OCI-LY3 (cell line): ENCODE data around the gene CDH4.

Experiments used
- H2AFZ ChIP-seq: fragments of 200-600, 300-600 bp; shearing (Covaris generic); 2 replicates; pipeline ENCODE4 v1.6.0; 2014; ENCODE audit warnings: antibody characterized with exemption, low read depth, low read length
- H3K27ac ChIP-seq: fragments of 200-600, 300-600 bp; sonication (generic); 2 replicates; pipeline ENCODE4 v1.5.1; 2014; ENCODE audit warnings: mild to moderate bottlenecking, low read length, moderate library complexity, mixed read lengths
- H3K27me3 ChIP-seq: fragments of 200-600, 300-600 bp; sonication (generic); 2 replicates; pipeline ENCODE4 v1.6.1; 2014; ENCODE audit warnings: low read depth, low read length, mixed read lengths
- H3K36me3 ChIP-seq: fragments of 200-600, 300-600 bp; sonication (generic); replicated peaks from 2 replicates; pipeline ENCODE3; 2014; ENCODE audit warnings: low read depth, low read length, mixed read lengths
- H3K4me1 ChIP-seq: fragments of 300-600, 200-600 bp; sonication (generic); 2 replicates; pipeline ENCODE4 v1.6.1; 2014; ENCODE audit warnings: low read length, mixed read lengths
- H3K4me2 ChIP-seq: fragments of 200-600, 300-600 bp; sonication (generic); 2 replicates; pipeline ENCODE4 v1.6.1; 2014; ENCODE audit warnings: low read length, mixed read lengths
- H3K4me3 ChIP-seq: fragments of 300-600, 200-600 bp; sonication (generic); 2 replicates; pipeline ENCODE4 v1.5.1; 2014; ENCODE audit warnings: antibody characterized with exemption, mild to moderate bottlenecking, low read length, moderate library complexity
- H3K79me2 ChIP-seq: fragments of 300-600, 200-600 bp; shearing (Covaris generic); 2 replicates; pipeline ENCODE4 v1.6.1; 2014; ENCODE audit warnings: mild to moderate bottlenecking, low read length, mixed read lengths
- H3K9ac ChIP-seq: fragments of 300-600, 200-600 bp; shearing (Covaris generic); 2 replicates; pipeline ENCODE4 v1.6.0; 2014; ENCODE audit warnings: mild to moderate bottlenecking, low read length, moderate library complexity
- H3K9me3 ChIP-seq: fragments of 200-600, 300-600 bp; shearing (Covaris generic); 2 replicates; pipeline ENCODE4 v1.6.1; 2014; ENCODE audit warnings: low read length, mixed read lengths; ENCODE audit not compliant: insufficient read depth
- H4K20me1 ChIP-seq: fragments of 200-600, 300-600 bp; sonication (generic); 2 replicates; pipeline ENCODE4 v1.6.1; 2016; ENCODE audit warnings: low read length, mixed read lengths; ENCODE audit not compliant: insufficient read depth
- EZH2phosphoT487 ChIP-seq: fragments of 200-600 bp; shearing (Covaris generic); IDR thresholded peaks from 2 replicates; pipeline ENCODE4 v1.6.1; 2018; ENCODE audit warnings: antibody characterized with exemption, mixed run types, low read depth
- TF ChIP-seq, protein P1 (sequence below): fragments of 200-600, 300-600 bp; sonication (generic); IDR thresholded peaks from 2 replicates; pipeline ENCODE4 v1.5.1; 2014; ENCODE audit warnings: antibody characterized with exemption, low read length, low read depth

Gene CDH4

GRCh38 chr20:61558726-61559125 is 306.7 kb downstream of the CDH4 start:
- no peak overlapping the region for H3K27ac ChIP-seq
- TF ChIP-seq EZH2phosphoT487, result no peak
- TF ChIP-seq, protein P1, sequence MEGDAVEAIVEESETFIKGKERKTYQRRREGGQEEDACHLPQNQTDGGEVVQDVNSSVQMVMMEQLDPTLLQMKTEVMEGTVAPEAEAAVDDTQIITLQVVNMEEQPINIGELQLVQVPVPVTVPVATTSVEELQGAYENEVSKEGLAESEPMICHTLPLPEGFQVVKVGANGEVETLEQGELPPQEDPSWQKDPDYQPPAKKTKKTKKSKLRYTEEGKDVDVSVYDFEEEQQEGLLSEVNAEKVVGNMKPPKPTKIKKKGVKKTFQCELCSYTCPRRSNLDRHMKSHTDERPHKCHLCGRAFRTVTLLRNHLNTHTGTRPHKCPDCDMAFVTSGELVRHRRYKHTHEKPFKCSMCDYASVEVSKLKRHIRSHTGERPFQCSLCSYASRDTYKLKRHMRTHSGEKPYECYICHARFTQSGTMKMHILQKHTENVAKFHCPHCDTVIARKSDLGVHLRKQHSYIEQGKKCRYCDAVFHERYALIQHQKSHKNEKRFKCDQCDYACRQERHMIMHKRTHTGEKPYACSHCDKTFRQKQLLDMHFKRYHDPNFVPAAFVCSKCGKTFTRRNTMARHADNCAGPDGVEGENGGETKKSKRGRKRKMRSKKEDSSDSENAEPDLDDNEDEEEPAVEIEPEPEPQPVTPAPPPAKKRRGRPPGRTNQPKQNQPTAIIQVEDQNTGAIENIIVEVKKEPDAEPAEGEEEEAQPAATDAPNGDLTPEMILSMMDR, result no peak
- no peaks in the 10 kb centered on the region for H3K9me3 ChIP-seq
- no peak overlapping the region for H3K4me3 ChIP-seq
- no peak overlapping the region for H3K4me2 ChIP-seq
- no peak overlapping the region for H2AFZ ChIP-seq
- H4K20me1 ChIP-seq, result no peaks in the 10 kb centered on the region
- no peaks in the 10 kb centered on the region for H3K36me3 ChIP-seq
- no peaks in the 10 kb centered on the region for H3K4me1 ChIP-seq
- H3K9ac ChIP-seq, result no peak overlapping the region
- H3K79me2 ChIP-seq, result no peaks in the 10 kb centered on the region
- no peaks in the 10 kb centered on the region for H3K27me3 ChIP-seq

DNA sequence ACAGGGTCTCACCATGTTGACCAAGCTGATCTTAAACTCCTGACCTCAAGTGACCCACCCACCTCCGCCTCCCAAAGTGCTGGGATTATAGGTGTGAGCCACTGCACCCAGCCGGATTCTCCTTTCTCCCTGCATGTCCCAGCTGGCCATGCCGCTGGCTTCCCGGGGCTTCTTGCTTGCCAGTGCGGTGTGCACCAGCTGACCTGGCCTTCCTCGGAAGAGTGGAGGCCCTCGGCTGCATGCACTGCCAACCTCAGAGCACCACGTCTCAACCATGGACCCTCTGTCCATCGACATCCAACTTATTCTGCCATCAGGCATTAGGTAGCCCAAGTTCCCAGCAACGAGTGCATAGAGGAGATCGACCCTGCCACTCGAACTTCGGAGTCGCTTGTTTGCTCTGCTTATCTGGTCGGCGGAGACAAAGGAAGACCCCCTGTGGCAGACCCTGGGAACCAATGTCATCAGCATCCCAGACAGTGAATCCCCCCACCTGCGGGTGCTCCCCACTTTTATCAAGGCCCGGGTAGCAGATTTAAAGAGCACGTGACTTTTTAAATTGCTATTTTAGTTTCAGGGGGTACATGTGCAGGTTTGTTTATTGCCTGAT is 307.8 kb downstream of the CDH4 start:
- no peaks in the 10 kb centered on the region for H3K27me3 ChIP-seq
- no peak overlapping the region for H3K4me3 ChIP-seq
- H3K27ac ChIP-seq, result no peak overlapping the region
- no peaks in the 10 kb centered on the region for H3K9me3 ChIP-seq
- no peaks in the 10 kb centered on the region for H3K36me3 ChIP-seq
- H3K9ac ChIP-seq, result no peak overlapping the region
- H3K4me1 ChIP-seq, result no peaks in the 10 kb centered on the region
- no peak overlapping the region for H2AFZ ChIP-seq
- no peaks in the 10 kb centered on the region for H4K20me1 ChIP-seq
- H3K4me2 ChIP-seq, result no peak overlapping the region
- no peaks in the 10 kb centered on the region for H3K79me2 ChIP-seq
- TF ChIP-seq, protein P1, result no peak
- TF ChIP-seq EZH2phosphoT487, result no peak

- no peak overlapping the region for H3K4me3 ChIP-seq
- H3K4me2 ChIP-seq, result no peak overlapping the region
- H3K27ac ChIP-seq, result no peak overlapping the region
- H3K79me2 ChIP-seq, result no peaks in the 10 kb centered on the region
- H3K9me3 ChIP-seq, result no peaks in the 10 kb centered on the region
- H3K4me1 ChIP-seq, result no peaks in the 10 kb centered on the region
- H3K9ac ChIP-seq, result no peak overlapping the region
- no peaks in the 10 kb centered on the region for H3K27me3 ChIP-seq
- no peak overlapping the region for H2AFZ ChIP-seq
- TF ChIP-seq EZH2phosphoT487, result no peak
- TF ChIP-seq, protein P1, result no peak
- no peaks in the 10 kb centered on the region for H3K36me3 ChIP-seq
- no peaks in the 10 kb centered on the region for H4K20me1 ChIP-seq
These were observed 308.3 kb downstream of the CDH4 start for GRCh38 chr20:61560361-61560853.

GRCh38 chr20:61561111-61561830 is 309.2 kb downstream of the CDH4 start:
- H3K36me3 ChIP-seq, result no peaks in the 10 kb centered on the region
- H3K27ac ChIP-seq, result no peak overlapping the region
- H3K79me2 ChIP-seq, result no peaks in the 10 kb centered on the region
- no peaks in the 10 kb centered on the region for H3K27me3 ChIP-seq
- H3K4me1 ChIP-seq, result no peaks in the 10 kb centered on the region
- no peaks in the 10 kb centered on the region for H3K9me3 ChIP-seq
- H3K4me3 ChIP-seq, result no peak overlapping the region
- H3K4me2 ChIP-seq, result no peak overlapping the region
- H3K9ac ChIP-seq, result no peak overlapping the region
- TF ChIP-seq, protein P1, result no peak
- no peak for TF ChIP-seq EZH2phosphoT487
- no peaks in the 10 kb centered on the region for H4K20me1 ChIP-seq
- H2AFZ ChIP-seq, result no peak overlapping the region
